Skeletal muscle satellite cell (primary cell): ENCODE data around the gene NCBP1.

ENCODE experiments used
- H3K27me3 ChIP-seq: 2 replicates; pipeline ENCODE4 v1.7.0; 2013; ENCODE audit warnings: low read length; ENCODE audit not compliant: control insufficient read depth, insufficient read depth
- H3K36me3 ChIP-seq: 2 replicates; pipeline ENCODE4 v1.7.0; 2013; ENCODE audit warnings: mild to moderate bottlenecking, control low read depth, low read length; ENCODE audit not compliant: insufficient read depth
- H3K4me1 ChIP-seq: 2 replicates; pipeline ENCODE4 v1.7.0; 2013; ENCODE audit warnings: low read length; ENCODE audit not compliant: control insufficient read depth, insufficient read depth
- H3K4me2 ChIP-seq: 2 replicates; pipeline ENCODE4 v1.7.0; 2013; ENCODE audit warnings: mild to moderate bottlenecking, low read length
- H3K4me3 ChIP-seq: 2 replicates; pipeline ENCODE4 v1.7.0; 2013; ENCODE audit warnings: low read length
- H3K9ac ChIP-seq: 2 replicates; pipeline ENCODE4 v1.7.0; 2013; ENCODE audit warnings: mild to moderate bottlenecking, low read depth, low read length, moderate library complexity
- H3K9me3 ChIP-seq: replicated peaks from 2 replicates; pipeline ENCODE4 v1.7.0; 2013; ENCODE audit warnings: mild to moderate bottlenecking, control low read depth, low read length

NCBP1 gene

DNA sequence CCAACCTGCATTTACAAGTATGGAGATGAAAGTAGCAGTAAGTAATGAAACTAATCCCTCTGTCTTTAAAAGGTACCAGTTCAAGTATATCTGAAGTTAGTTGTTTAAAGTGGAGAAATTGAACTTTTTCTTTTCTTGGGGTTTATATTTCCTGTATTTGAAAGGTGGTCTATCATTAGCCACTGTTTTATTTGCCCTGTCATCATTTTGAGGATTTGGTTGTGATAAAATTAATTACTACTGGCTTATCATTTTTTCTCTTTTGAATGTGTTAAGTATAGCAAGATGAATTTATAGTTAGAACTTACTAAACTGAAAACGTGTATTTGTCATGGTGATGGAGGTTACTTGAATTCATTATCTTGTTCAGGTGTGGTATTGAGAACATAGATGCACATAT lies 25.1 kb downstream of the NCBP1 start:
- Histone ChIP-seq H3K9ac (no peak overlapping the region), H3K9me3 (no peaks in the 10 kb centered on the region), H3K27me3 (no peaks in the 10 kb centered on the region), H3K36me3 (peaks cover 88% of the 10 kb centered on the region), H3K4me3 (no peak overlapping the region), H3K4me1 (no peaks in the 10 kb centered on the region), H3K4me2 (no peak overlapping the region)

GRCh38 chr9:97659771-97660170 lies 26.1 kb downstream of the NCBP1 start:
- Histone ChIP-seq H3K27me3 (no peaks in the 10 kb centered on the region), H3K4me3 (no peak overlapping the region), H3K4me1 (no peaks in the 10 kb centered on the region), H3K9ac (no peak overlapping the region), H3K9me3 (no peaks in the 10 kb centered on the region), H3K4me2 (no peak overlapping the region), H3K36me3 (peaks cover 88% of the 10 kb centered on the region)

- no peaks in the 10 kb centered on the region for H3K9me3 ChIP-seq
- H3K4me1 ChIP-seq = no peaks in the 10 kb centered on the region
- no peak overlapping the region for H3K9ac ChIP-seq
- H3K36me3 ChIP-seq = peaks cover 88% of the 10 kb centered on the region
- no peaks in the 10 kb centered on the region for H3K27me3 ChIP-seq
- no peak overlapping the region for H3K4me2 ChIP-seq
- no peak overlapping the region for H3K4me3 ChIP-seq
Observed at GRCh38 chr9:97660340-97660739, 26.7 kb downstream of the NCBP1 start.

- H3K27me3 ChIP-seq = no peaks in the 10 kb centered on the region
- H3K4me2 ChIP-seq = no peak overlapping the region
- no peaks in the 10 kb centered on the region for H3K4me1 ChIP-seq
- no peak overlapping the region for H3K4me3 ChIP-seq
- H3K9me3 ChIP-seq = no peaks in the 10 kb centered on the region
- peaks cover 86% of the 10 kb centered on the region for H3K36me3 ChIP-seq
- no peak overlapping the region for H3K9ac ChIP-seq
Observed at GRCh38 chr9:97660847-97661246, 27.2 kb downstream of the NCBP1 start.

GRCh38 chr9:97665742-97666141 lies 32.1 kb downstream of the NCBP1 start:
- no peaks in the 10 kb centered on the region for H3K27me3 ChIP-seq
- no peaks in the 10 kb centered on the region for H3K4me1 ChIP-seq
- H3K9me3 ChIP-seq = no peaks in the 10 kb centered on the region
- peaks cover 89% of the 10 kb centered on the region for H3K36me3 ChIP-seq
- H3K4me3 ChIP-seq = no peak overlapping the region
- H3K9ac ChIP-seq = no peak overlapping the region
- no peak overlapping the region for H3K4me2 ChIP-seq

- Histone ChIP-seq H3K36me3 (peaks cover 89% of the 10 kb centered on the region), H3K9ac (no peak overlapping the region), H3K4me1 (no peaks in the 10 kb centered on the region), H3K9me3 (no peaks in the 10 kb centered on the region), H3K4me3 (no peak overlapping the region), H3K27me3 (no peaks in the 10 kb centered on the region), H3K4me2 (no peak overlapping the region)
Observed at GRCh38 chr9:97666907-97667686, 33.5 kb downstream of the NCBP1 start.

GRCh38 chr9:97668485-97668884 lies 34.9 kb downstream of the NCBP1 start:
- H3K9ac ChIP-seq = no peak overlapping the region
- H3K9me3 ChIP-seq = no peaks in the 10 kb centered on the region
- H3K27me3 ChIP-seq = no peaks in the 10 kb centered on the region
- H3K4me3 ChIP-seq = no peak overlapping the region
- H3K4me1 ChIP-seq = no peaks in the 10 kb centered on the region
- peaks cover 89% of the 10 kb centered on the region for H3K36me3 ChIP-seq
- H3K4me2 ChIP-seq = no peak overlapping the region

GRCh38 chr9:97670586-97670985 lies 37.0 kb downstream of the NCBP1 start:
- Histone ChIP-seq H3K4me2 (no peak overlapping the region), H3K27me3 (no peaks in the 10 kb centered on the region), H3K4me3 (no peak overlapping the region), H3K36me3 (peaks cover 93% of the 10 kb centered on the region), H3K9me3 (no peaks in the 10 kb centered on the region), H3K4me1 (no peaks in the 10 kb centered on the region), H3K9ac (no peak overlapping the region)

DNA sequence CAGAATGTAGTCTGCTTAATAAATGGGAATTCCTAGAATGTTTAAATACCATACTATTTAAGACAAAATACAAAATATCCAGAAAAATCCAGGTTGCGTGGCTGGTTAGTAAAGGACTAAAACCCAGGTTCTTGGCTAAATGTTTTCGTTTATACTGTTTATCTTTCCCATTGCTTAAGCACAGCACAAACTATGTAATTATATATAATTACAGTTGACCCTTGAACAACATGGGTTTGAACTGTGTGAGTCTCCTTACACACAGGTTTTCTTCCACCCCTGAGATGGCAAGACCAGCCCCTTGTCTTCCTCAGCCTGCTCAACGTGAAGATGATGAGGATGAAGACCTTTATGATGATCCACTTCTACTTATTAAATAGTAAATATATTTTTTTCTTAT lies 38.8 kb downstream of the NCBP1 start:
- H3K9ac ChIP-seq = no peak overlapping the region
- no peak overlapping the region for H3K4me3 ChIP-seq
- no peaks in the 10 kb centered on the region for H3K4me1 ChIP-seq
- H3K27me3 ChIP-seq = no peaks in the 10 kb centered on the region
- no peak overlapping the region for H3K4me2 ChIP-seq
- peaks cover 91% of the 10 kb centered on the region for H3K36me3 ChIP-seq
- H3K9me3 ChIP-seq = no peaks in the 10 kb centered on the region

GRCh38 chr9:97673922-97674321 lies 40.3 kb downstream of the NCBP1 start:
- Histone ChIP-seq H3K4me3 (no peak overlapping the region), H3K9me3 (no peaks in the 10 kb centered on the region), H3K4me2 (no peak overlapping the region), H3K9ac (no peak overlapping the region), H3K4me1 (no peaks in the 10 kb centered on the region), H3K27me3 (no peaks in the 10 kb centered on the region), H3K36me3 (peaks cover 84% of the 10 kb centered on the region)

DNA sequence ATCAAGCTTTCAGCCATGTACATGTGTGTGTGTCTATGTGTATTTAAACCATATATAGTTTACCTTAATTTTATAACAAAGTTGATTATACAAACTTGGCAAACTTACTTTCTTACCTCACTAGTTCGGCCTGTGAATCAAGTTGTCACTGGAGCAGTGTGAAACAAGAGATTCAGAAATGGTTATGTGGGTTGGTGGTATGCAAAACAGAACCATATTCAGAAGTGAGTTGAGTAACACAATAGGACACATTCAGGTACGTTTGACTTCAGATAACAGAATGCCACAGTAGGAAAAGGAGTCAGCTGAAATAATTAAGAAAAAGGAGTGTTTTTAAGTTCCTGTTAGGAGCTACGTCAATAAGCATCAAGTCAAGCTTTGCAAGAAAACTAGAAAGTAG lies 42.0 kb downstream of the NCBP1 start:
- Histone ChIP-seq H3K4me2 (no peak overlapping the region), H3K9ac (no peak overlapping the region), H3K4me3 (no peak overlapping the region), H3K9me3 (no peaks in the 10 kb centered on the region), H3K36me3 (peaks cover 71% of the 10 kb centered on the region), H3K4me1 (no peaks in the 10 kb centered on the region), H3K27me3 (no peaks in the 10 kb centered on the region)

GRCh38 chr9:97682242-97682641 lies 48.6 kb downstream of the NCBP1 start:
- H3K9ac ChIP-seq = no peak overlapping the region
- H3K36me3 ChIP-seq = peaks cover 43% of the 10 kb centered on the region
- no peaks in the 10 kb centered on the region for H3K27me3 ChIP-seq
- no peak overlapping the region for H3K4me3 ChIP-seq
- H3K9me3 ChIP-seq = no peaks in the 10 kb centered on the region
- H3K4me2 ChIP-seq = no peak overlapping the region
- no peaks in the 10 kb centered on the region for H3K4me1 ChIP-seq
